Activated T-helper 2 cell treated with anti-CD3 and anti-CD28 coated beads, Interferon-gamma antibody, Interleukin-2, Interleukin-4, amounts not matched to agents 10 μg/mL and 5 μg/mL and 100 μg/mL, durations not matched to agents 14 hours and 24 hours and 36 hours (primary cell): Measurements from ENCODE around the gene NFYC. TPM values are rescaled to one million over a fixed set of nuclear protein-coding genes. Genes with fewer than 3 reads are reported as not detected.
"Not testable (repeated sequence)": the region's sequence is repeated elsewhere in the genome, so short reads cannot be mapped to it uniquely, and the experiment has no call there.

Source experiments
- DNase-seq: peaks from one replicate; pipeline ENCODE4 v3.0.0; 2021; ENCODE audit warnings: low spot score
- H3K27ac Mint-ChIP-seq: one replicate; pipeline ENCODE4 v1.8.0; 2021; ENCODE audit warnings: mixed read lengths
- H3K27me3 Mint-ChIP-seq: one replicate; pipeline ENCODE4 v1.8.0; 2021; ENCODE audit warnings: low read depth, mixed read lengths
- H3K36me3 Mint-ChIP-seq: one replicate; pipeline ENCODE4 v1.8.0; 2021; ENCODE audit warnings: low read depth, mixed read lengths
- H3K4me1 Mint-ChIP-seq: one replicate; pipeline ENCODE4 v1.8.0; 2021; ENCODE audit warnings: low read depth, mixed read lengths
- H3K4me3 Mint-ChIP-seq: one replicate; pipeline ENCODE4 v1.8.0; 2021; ENCODE audit warnings: low read depth, mild to moderate bottlenecking, moderate library complexity, mixed read lengths
- H3K9me3 Mint-ChIP-seq: one replicate; pipeline ENCODE4 v1.8.0; 2021; ENCODE audit warnings: mixed read lengths
- intact Hi-C: fragments of 100-400 bp; cut with micrococcal nuclease; formaldehyde crosslinking; loops from one replicate; pipeline ENCODE4 v1.15.1; 2023
- total RNA-seq: library from RNA; stranded (reverse); gene quantifications from 2 replicates; pipeline ENCODE4 v1.2.3, GENCODE V29; 2022

Gene NFYC
- total RNA-seq, 1 donor from 2014 or later: 68.4 TPM

- H3K27ac Mint-ChIP-seq: no peak overlapping the region
Observed at GRCh38 chr1:40701684-40702083, 10.2 kb downstream of the NFYC start.

GRCh38 chr1:40702810-40703209 lies 11.3 kb downstream of the NFYC start:
- H3K27ac Mint-ChIP-seq, H3K27me3 Mint-ChIP-seq, DNase-seq, H3K4me3 Mint-ChIP-seq, H3K9me3 Mint-ChIP-seq, intact Hi-C loops: not testable (repeated sequence)
- Mint-ChIP-seq H3K4me1 (peaks cover 30% of the 10 kb centered on the region), H3K36me3 (peaks cover 25% of the 10 kb centered on the region)

More at GRCh38 chr1:40701684-40702083, 10.2 kb downstream of the NFYC start:
- intact Hi-C loops: no loop called here
- Mint-ChIP-seq H3K9me3 (no peaks in the 10 kb centered on the region), H3K4me3 (no peak overlapping the region), H3K36me3 (peaks cover 36% of the 10 kb centered on the region), H3K27me3 (no peaks in the 10 kb centered on the region), H3K4me1 (peaks cover 37% of the 10 kb centered on the region)
- DNase-seq: no peak

- intact Hi-C loops: no loop called here
- no peak for DNase-seq
- Mint-ChIP-seq H3K27ac (no peak overlapping the region), H3K36me3 (peaks cover 24% of the 10 kb centered on the region), H3K27me3 (no peaks in the 10 kb centered on the region), H3K4me3 (no peak overlapping the region), H3K4me1 (peaks cover 32% of the 10 kb centered on the region), H3K9me3 (no peaks in the 10 kb centered on the region)
Observed at GRCh38 chr1:40703316-40703715, 11.8 kb downstream of the NFYC start.

- H3K4me1 Mint-ChIP-seq: peaks cover 38% of the 10 kb centered on the region
- peaks cover 15% of the 10 kb centered on the region for H3K36me3 Mint-ChIP-seq
- H3K9me3 Mint-ChIP-seq: no peaks in the 10 kb centered on the region
- no peak overlapping the region for H3K4me3 Mint-ChIP-seq
- intact Hi-C loops: loop anchor here (5.0 kb wide), 1 partner anchor 37 kb away; no protein-coding TSS in a partner anchor
- H3K27ac Mint-ChIP-seq: no peak overlapping the region
- no peaks in the 10 kb centered on the region for H3K27me3 Mint-ChIP-seq
- DNase-seq: no peak
Observed at GRCh38 chr1:40704817-40705733, 13.6 kb downstream of the NFYC start.

DNA sequence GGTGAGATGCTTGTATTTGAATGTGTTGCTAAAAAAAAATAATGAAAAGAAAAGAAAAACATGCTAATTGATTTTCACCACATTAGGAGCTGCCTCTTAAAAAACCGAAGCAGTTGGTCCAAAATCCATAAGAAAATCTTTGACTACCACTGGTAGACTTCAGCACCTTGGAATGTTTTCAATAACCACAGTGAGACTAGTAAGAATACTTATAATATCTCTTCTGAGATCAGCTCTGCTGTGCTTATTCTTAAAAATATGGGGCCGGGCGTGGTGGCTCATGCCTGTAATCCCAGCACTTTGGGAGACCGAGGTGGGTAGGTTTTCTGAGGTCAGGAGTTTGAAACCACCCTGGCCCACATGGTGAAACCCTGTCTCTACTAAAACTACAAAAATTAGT lies 15.1 kb downstream of the NFYC start:
- peaks cover 53% of the 10 kb centered on the region for H3K4me1 Mint-ChIP-seq
- peaks cover 18% of the 10 kb centered on the region for H3K36me3 Mint-ChIP-seq
- no peak overlapping the region for H3K27ac Mint-ChIP-seq
- intact Hi-C loops: loop anchor here (5.0 kb wide), 1 partner anchor 36 kb away; no protein-coding TSS in a partner anchor
- no peaks in the 10 kb centered on the region for H3K9me3 Mint-ChIP-seq
- DNase-seq: no peak
- no peak overlapping the region for H3K4me3 Mint-ChIP-seq
- H3K27me3 Mint-ChIP-seq: no peaks in the 10 kb centered on the region

DNA sequence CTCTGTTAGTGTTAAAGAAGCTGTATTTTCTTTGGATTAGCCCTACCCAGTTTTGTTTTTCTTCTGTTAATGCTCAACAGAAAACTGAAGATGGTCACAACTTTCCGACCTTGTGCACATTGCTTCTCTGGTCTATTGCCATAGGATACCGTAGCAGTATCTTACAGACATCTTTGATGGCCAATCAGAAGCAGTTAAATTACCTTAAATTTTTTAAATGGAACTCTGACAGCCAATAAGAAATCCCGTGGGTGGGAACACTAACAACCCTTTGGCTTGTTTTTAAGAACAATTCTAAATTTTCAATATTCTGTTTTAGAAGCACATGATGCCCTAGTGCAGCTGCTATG lies 17.2 kb downstream of the NFYC start:
- no peaks in the 10 kb centered on the region for H3K27me3 Mint-ChIP-seq
- H3K4me1 Mint-ChIP-seq: peaks cover 56% of the 10 kb centered on the region
- H3K36me3 Mint-ChIP-seq: peaks cover 26% of the 10 kb centered on the region
- intact Hi-C loops: loop anchor here (1.0 to 5.0 kb wide), 3 partner anchors 8 to 34 kb away; no protein-coding TSS in a partner anchor
- peak overlapping the region; percentile 89 for H3K4me3 Mint-ChIP-seq
- peak overlapping the region; percentile 93 for H3K27ac Mint-ChIP-seq
- DNase-seq: no peak
- no peaks in the 10 kb centered on the region for H3K9me3 Mint-ChIP-seq

DNA sequence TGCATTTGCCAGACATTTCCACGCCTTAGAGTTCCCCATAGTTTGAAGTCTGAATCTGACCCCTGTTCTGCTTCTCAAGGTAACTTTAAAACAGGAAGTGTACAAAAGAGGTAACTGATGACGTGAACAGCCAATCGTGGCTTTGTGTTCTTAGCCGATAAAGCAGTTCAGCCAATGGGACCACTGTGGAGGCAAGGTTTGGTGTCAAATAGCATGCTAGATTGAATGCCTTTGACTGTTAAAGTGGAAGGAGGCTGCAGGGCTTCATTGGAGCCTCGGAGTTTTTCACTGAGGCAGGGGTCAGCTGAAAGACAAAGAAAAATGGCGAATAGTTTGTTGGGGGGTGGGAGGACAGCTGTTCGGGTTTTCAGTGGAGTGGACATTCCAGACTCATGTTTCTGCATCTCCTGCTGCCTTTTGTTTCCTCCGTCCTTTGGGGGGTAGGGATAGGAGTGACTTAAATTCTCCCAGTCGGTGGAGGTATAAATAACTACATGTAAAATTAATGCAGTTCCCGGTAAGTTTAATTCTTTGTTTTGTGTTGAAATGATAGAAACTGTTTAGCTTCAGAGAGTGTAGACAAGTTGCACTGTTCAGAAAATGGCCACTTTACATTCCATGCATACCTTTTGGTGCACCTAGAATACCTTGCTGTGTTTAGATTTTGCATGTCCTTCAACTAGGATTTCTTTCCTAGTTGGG lies 17.7 kb downstream of the NFYC start:
- intact Hi-C loops: loop anchor here (1.0 to 5.0 kb wide), 2 partner anchors 9 to 33 kb away; no protein-coding TSS in a partner anchor
- peak; percentile 75 for DNase-seq
- no peaks in the 10 kb centered on the region for H3K27me3 Mint-ChIP-seq
- peaks cover 54% of the 10 kb centered on the region for H3K4me1 Mint-ChIP-seq
- no peaks in the 10 kb centered on the region for H3K9me3 Mint-ChIP-seq
- peak overlapping the region; percentile 93 for H3K27ac Mint-ChIP-seq
- peak overlapping the region; percentile 89 for H3K4me3 Mint-ChIP-seq
- H3K36me3 Mint-ChIP-seq: peaks cover 28% of the 10 kb centered on the region

DNA sequence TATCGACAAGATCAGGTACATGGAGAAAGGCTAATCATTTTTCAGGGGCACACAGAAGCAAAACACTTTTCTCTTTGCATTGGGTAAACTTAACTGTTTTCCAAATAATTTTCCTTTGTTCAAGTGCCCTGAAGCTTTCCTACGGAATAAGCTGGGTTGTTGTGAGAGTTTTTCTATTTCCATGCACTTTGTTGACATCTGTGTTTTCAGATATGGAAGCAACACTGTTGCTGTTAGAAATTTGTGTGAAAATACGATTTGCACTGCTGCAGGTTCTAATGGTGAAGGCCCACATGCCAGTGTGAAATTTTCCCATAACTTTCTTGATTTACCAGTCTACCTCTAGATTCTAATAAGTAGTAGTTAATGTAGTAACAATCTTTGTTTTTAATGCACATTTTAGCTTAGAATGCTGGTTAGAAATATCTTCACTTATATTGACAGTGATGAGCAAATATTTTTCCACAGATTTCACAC lies 18.3 kb downstream of the NFYC start:
- no peak for DNase-seq
- peaks cover 32% of the 10 kb centered on the region for H3K36me3 Mint-ChIP-seq
- H3K27me3 Mint-ChIP-seq: no peaks in the 10 kb centered on the region
- no peaks in the 10 kb centered on the region for H3K9me3 Mint-ChIP-seq
- H3K4me1 Mint-ChIP-seq: peaks cover 51% of the 10 kb centered on the region
- intact Hi-C loops: loop anchor here (1.0 to 5.0 kb wide), 3 partner anchors 10 to 52 kb away; no protein-coding TSS in a partner anchor
- peak overlapping the region; percentile 70 for H3K27ac Mint-ChIP-seq
- peak overlapping the region; percentile 89 for H3K4me3 Mint-ChIP-seq

GRCh38 chr1:40710581-40711315 lies 19.2 kb downstream of the NFYC start:
- no peaks in the 10 kb centered on the region for H3K27me3 Mint-ChIP-seq
- intact Hi-C loops: loop anchor here (5.0 kb wide), 1 partner anchor 52 kb away; no protein-coding TSS in a partner anchor
- peak overlapping the region; percentile 54 for H3K27ac Mint-ChIP-seq
- no peaks in the 10 kb centered on the region for H3K9me3 Mint-ChIP-seq
- no peak for DNase-seq
- peak overlapping the region; percentile 89 for H3K4me3 Mint-ChIP-seq
- H3K4me1 Mint-ChIP-seq: peaks cover 53% of the 10 kb centered on the region
- peaks cover 37% of the 10 kb centered on the region for H3K36me3 Mint-ChIP-seq

- H3K4me3 Mint-ChIP-seq: peak overlapping the region; percentile 14
- no peaks in the 10 kb centered on the region for H3K9me3 Mint-ChIP-seq
- peaks cover 42% of the 10 kb centered on the region for H3K36me3 Mint-ChIP-seq
- H3K27ac Mint-ChIP-seq: peak overlapping the region; percentile 54
- no peak for DNase-seq
- no peaks in the 10 kb centered on the region for H3K27me3 Mint-ChIP-seq
- intact Hi-C loops: loop anchor here (5.0 kb wide), 1 partner anchor 51 kb away; no protein-coding TSS in a partner anchor
- peaks cover 59% of the 10 kb centered on the region for H3K4me1 Mint-ChIP-seq
Observed at GRCh38 chr1:40711465-40712404, 20.2 kb downstream of the NFYC start.

GRCh38 chr1:40712405-40712944 lies 21.0 kb downstream of the NFYC start:
- DNase-seq: no peak
- intact Hi-C loops: loop anchor here (5.0 kb wide), 1 partner anchor 50 kb away; no protein-coding TSS in a partner anchor
- no peak overlapping the region for H3K27ac Mint-ChIP-seq
- peaks cover 62% of the 10 kb centered on the region for H3K4me1 Mint-ChIP-seq
- H3K27me3 Mint-ChIP-seq: no peaks in the 10 kb centered on the region
- H3K4me3 Mint-ChIP-seq: no peak overlapping the region
- no peaks in the 10 kb centered on the region for H3K9me3 Mint-ChIP-seq
- peaks cover 42% of the 10 kb centered on the region for H3K36me3 Mint-ChIP-seq
